ENCODE results near the gene TOMM7. TPM values are rescaled to one million over a fixed set of nuclear protein-coding genes. Genes with fewer than 3 reads are reported as not detected.
"Not testable (repeated sequence)": the region's sequence is repeated elsewhere in the genome, so short reads cannot be mapped to it uniquely, and the experiment has no call there.

Gene TOMM7
- total RNA-seq, 1 donor from 2014 or later, result 222 TPM

GRCh38 chr7:22837308-22837707 lies 14.7 kb upstream of the TOMM7 start:
- Mint-ChIP-seq H3K4me3 (no peak overlapping the region), H3K4me1 (ENCODE audit: unreplicated experiment) (peaks cover 12% of the 10 kb centered on the region), H3K9me3 (no peaks in the 10 kb centered on the region), H3K36me3 (no peaks in the 10 kb centered on the region), H3K27ac (no peak overlapping the region), H3K27me3 (no peaks in the 10 kb centered on the region)
- TF ChIP-seq, protein P1, sequence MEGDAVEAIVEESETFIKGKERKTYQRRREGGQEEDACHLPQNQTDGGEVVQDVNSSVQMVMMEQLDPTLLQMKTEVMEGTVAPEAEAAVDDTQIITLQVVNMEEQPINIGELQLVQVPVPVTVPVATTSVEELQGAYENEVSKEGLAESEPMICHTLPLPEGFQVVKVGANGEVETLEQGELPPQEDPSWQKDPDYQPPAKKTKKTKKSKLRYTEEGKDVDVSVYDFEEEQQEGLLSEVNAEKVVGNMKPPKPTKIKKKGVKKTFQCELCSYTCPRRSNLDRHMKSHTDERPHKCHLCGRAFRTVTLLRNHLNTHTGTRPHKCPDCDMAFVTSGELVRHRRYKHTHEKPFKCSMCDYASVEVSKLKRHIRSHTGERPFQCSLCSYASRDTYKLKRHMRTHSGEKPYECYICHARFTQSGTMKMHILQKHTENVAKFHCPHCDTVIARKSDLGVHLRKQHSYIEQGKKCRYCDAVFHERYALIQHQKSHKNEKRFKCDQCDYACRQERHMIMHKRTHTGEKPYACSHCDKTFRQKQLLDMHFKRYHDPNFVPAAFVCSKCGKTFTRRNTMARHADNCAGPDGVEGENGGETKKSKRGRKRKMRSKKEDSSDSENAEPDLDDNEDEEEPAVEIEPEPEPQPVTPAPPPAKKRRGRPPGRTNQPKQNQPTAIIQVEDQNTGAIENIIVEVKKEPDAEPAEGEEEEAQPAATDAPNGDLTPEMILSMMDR (conservative IDR thresholded peaks at IDR 0.05), result no peak
- DNase-seq (ENCODE audit: extremely low spot score, unreplicated experiment), result peak; percentile 15

DNA sequence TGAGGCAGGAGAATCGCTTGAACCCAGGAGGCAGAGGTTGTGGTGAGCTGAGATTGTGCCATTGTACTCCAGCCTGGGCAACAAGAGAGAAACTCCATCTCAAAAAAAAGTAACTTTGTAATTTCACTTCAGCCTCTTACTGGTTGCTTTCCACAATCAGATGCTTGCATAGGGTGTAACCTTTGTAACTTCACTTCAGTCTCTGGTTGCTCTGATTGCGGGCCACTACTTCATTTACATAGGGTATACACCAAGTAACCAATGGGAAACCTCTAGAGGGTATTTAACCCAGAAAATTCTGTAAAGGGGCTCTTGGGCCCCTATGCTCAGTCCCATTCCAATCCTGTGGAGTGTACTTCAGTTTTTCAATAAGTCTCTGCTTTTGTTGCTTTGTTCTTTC lies 13.9 kb upstream of the TOMM7 start:
- not testable (repeated sequence) for H3K36me3 Mint-ChIP-seq; DNase-seq (ENCODE audit: extremely low spot score, unreplicated experiment); H3K9me3 Mint-ChIP-seq; H3K27me3 Mint-ChIP-seq; H3K27ac Mint-ChIP-seq; H3K4me1 Mint-ChIP-seq (ENCODE audit: unreplicated experiment); H3K4me3 Mint-ChIP-seq

DNA sequence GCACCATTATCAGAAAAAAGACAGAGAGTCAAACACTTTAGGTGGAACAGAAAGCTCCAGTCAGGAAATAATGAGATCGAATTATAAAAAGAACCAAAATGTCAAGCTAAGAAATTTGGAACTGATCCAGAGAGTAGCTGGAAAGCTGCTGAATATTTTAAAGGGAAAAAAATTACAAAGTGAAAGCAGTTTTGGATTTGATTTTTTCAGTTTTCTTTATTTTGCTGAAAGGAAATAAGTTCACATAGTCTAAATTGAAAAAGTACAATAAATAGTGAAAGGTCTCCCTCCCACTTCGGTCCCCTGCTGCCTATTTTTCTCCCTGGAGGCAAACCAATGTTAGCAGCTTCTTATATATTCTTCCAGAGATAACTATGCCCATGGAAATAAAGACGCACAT lies 11.3 kb upstream of the TOMM7 start:
- H3K27ac Mint-ChIP-seq, result no peak overlapping the region
- TF ChIP-seq, protein P1 (conservative IDR thresholded peaks at IDR 0.05), result no peak
- H3K36me3 Mint-ChIP-seq, result no peaks in the 10 kb centered on the region

DNA sequence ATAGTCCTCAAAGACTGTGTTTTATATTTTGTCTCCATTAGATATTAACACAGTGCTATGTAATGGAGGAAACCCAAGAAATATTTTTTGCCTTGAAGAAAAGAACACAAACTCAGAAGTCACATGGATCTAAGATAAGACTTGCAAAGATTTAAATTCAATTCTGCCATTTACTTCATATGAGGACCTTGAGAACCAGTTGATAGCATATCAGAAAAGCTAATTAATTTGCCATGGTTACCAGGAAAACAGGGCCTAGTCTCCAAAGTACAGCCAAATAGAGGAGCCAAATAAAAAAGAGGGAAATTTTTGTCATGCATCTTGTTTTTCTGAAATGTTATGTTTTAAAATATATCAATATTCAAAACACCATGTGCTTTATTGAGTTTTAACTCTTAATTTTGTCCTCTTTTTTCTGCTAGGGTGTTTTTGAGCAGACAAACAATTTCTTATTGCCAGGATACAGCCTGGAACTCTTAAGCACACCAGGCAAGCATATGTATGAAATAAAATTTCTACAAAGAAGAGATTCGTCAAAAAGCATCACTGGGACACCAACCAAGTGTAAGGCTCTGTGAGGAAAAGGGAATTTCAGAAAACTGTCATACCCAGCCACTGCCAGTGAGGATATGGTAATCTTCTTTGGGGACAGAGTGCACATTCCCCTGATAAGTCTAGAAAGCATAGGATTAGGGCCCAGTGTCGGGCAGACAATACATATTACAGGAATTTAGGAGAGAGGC lies 10.6 kb upstream of the TOMM7 start:
- Mint-ChIP-seq H3K36me3 (no peaks in the 10 kb centered on the region), H3K4me1 (ENCODE audit: unreplicated experiment) (peaks cover 8% of the 10 kb centered on the region), H3K27me3 (peaks cover 3% of the 10 kb centered on the region), H3K27ac (no peak overlapping the region), H3K9me3 (no peaks in the 10 kb centered on the region), H3K4me3 (no peak overlapping the region)
- DNase-seq (ENCODE audit: extremely low spot score, unreplicated experiment), result no peak
- TF ChIP-seq, protein P1 (conservative IDR thresholded peaks at IDR 0.05), result no peak

More for the DNA sequence above, 11.3 kb upstream of the TOMM7 start:
- Mint-ChIP-seq H3K27me3 (peaks cover 3% of the 10 kb centered on the region), H3K9me3 (no peaks in the 10 kb centered on the region), H3K4me1 (ENCODE audit: unreplicated experiment) (peaks cover 8% of the 10 kb centered on the region), H3K4me3 (no peak overlapping the region)
- DNase-seq (ENCODE audit: extremely low spot score, unreplicated experiment), result no peak

DNA sequence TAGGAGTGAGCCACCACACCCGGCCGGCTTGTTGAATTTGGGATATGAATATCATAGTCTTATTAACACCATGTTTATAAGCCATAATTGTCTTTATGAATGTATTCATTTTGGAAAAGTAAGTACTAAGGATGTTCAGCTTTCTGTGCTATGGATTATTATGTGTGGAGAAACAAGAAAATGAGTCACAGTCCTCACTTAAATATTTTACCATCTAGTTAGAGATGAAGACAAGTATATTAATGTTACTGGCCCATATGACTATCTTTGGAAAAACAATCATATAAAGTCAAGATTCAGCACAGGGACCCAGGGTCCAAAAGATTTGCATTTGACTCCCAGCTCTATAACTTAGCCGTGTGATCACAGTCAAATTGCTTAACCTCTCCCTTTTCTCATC lies 9.8 kb upstream of the TOMM7 start:
- Mint-ChIP-seq H3K4me1 (ENCODE audit: unreplicated experiment) (peaks cover 8% of the 10 kb centered on the region), H3K27ac (no peak overlapping the region), H3K27me3 (peaks cover 7% of the 10 kb centered on the region), H3K9me3 (no peaks in the 10 kb centered on the region), H3K36me3 (no peaks in the 10 kb centered on the region), H3K4me3 (no peak overlapping the region)
- no peak for DNase-seq (ENCODE audit: extremely low spot score, unreplicated experiment)
- TF ChIP-seq, protein P1 (conservative IDR thresholded peaks at IDR 0.05), result no peak

GRCh38 chr7:22831602-22832305 lies 9.1 kb upstream of the TOMM7 start:
- TF ChIP-seq, protein P1 (conservative IDR thresholded peaks at IDR 0.05), result no peak
- Mint-ChIP-seq H3K27me3 (peaks cover 13% of the 10 kb centered on the region), H3K4me1 (ENCODE audit: unreplicated experiment) (peaks cover 4% of the 10 kb centered on the region), H3K27ac (no peak overlapping the region), H3K4me3 (no peak overlapping the region), H3K9me3 (no peaks in the 10 kb centered on the region), H3K36me3 (no peaks in the 10 kb centered on the region)
- DNase-seq (ENCODE audit: extremely low spot score, unreplicated experiment), result no peak
